Measurements from ENCODE around the gene CCHCR1. TPM values are rescaled to one million over a fixed set of nuclear protein-coding genes. Genes with fewer than 3 reads are reported as not detected.
A peak's percentile ranks its signal among the peaks of the same experiment; 100 is the strongest.

The CCHCR1 gene
- total and polyA plus RNA-seq, 9 of the 15 experiments (the other 6 are each of a cell fraction or from before 2014, with no cell fraction given) = 1.2 to 47.3 (median 32.0) TPM

- intact Hi-C loops (cut with micrococcal nuclease) = no loop called here
- BruUV-seq (replicated peaks) = no TSS peak
- POLR2A ChIA-PET = interaction anchor here (0.7 to 1.0 kb wide), 2 partner anchors 31 to 33 kb away, joined by 3 read pairs; no protein-coding TSS in a partner anchor
- TF ChIP-seq ILF3 (IDR thresholded peaks at IDR 0.05; ENCODE audit: borderline replicate concordance) (no peak), NFYB (IDR thresholded peaks at IDR 0.05; ENCODE audit: extremely low read depth, insufficient read length) (peak; percentile 36), ZNF282 (CRISPR knock-in tag; IDR thresholded peaks at IDR 0.05) (no peak), NR1H2 (CRISPR knock-in tag; IDR thresholded peaks at IDR 0.05) (no peak), ZNF696 (CRISPR knock-in tag; conservative IDR thresholded peaks at IDR 0.05) (no peak), ESRRA (IDR thresholded peaks at IDR 0.05; ENCODE audit: borderline replicate concordance, low read depth) (0 out of 2 replicates have a peak, but pooled peaks have one; percentile 27), NFIC (IDR thresholded peaks at IDR 0.05) (peak; percentile 57; the same call in 1 of the 2 replicates), PATZ1 (CRISPR knock-in tag; IDR thresholded peaks at IDR 0.05; ENCODE audit: borderline replicate concordance) (no peak), ZNF197 (CRISPR knock-in tag; IDR thresholded peaks at IDR 0.05; ENCODE audit: low read depth) (no peak), NFE2L1 (tag; IDR thresholded peaks at IDR 0.05; ENCODE audit: borderline replicate concordance, low read depth) (no peak), CC2D1A (IDR thresholded peaks at IDR 0.05) (no peak), KLF1 (tag; IDR thresholded peaks at IDR 0.05) (no peak), ATF3 (IDR thresholded peaks at IDR 0.05) (peak; percentile 51), ATF3 (CRISPR knock-in tag; conservative IDR thresholded peaks at IDR 0.05) (no peak), TAL1 (IDR thresholded peaks at IDR 0.05) (no peak), FOSL1 (tag; conservative IDR thresholded peaks at IDR 0.05) (0 out of 2 replicates have a peak, but pooled peaks have one; percentile 14), MCM5 (IDR thresholded peaks at IDR 0.05; ENCODE audit: low read depth) (no peak), HNRNPK (IDR thresholded peaks at IDR 0.05; ENCODE audit: low read depth, low read length, poor library complexity, severe bottlenecking) (no peak), EP400 (IDR thresholded peaks at IDR 0.05) (no peak), KDM5B (IDR thresholded peaks at IDR 0.05; ENCODE audit: insufficient replicate concordance, low read depth, low read length) (no peak), RUNX1 (IDR thresholded peaks at IDR 0.05; ENCODE audit: low read depth) (no peak)
These were observed 6.3 kb upstream of the CCHCR1 start for GRCh38 chr6:31163922-31164321.

More at GRCh38 chr6:31163922-31164321, 6.3 kb upstream of the CCHCR1 start:
- DNase-seq (ENCODE audit: extremely low read depth in 1 of 4, low spot score in 3 of 4) (peak in 1 of 4 experiments; percentile 35), ATAC-seq (peak; percentile 64), FAIRE-seq (no peak)
- H3K27ac ChIP-seq (ENCODE audit: extremely low read depth, low read depth, low read length) = no peak overlapping the region
- no peak overlapping the region for H3K4me2 ChIP-seq (ENCODE audit: insufficient read depth, low read length)
- H2AFZ ChIP-seq (ENCODE audit: low read depth, low read length) = no peak overlapping the region
- H3K36me3 ChIP-seq (ENCODE audit: control insufficient read depth, insufficient read depth, low read length) = peaks cover 21% of the 10 kb centered on the region; the same call in 2 of the 3 replicates
- in situ Hi-C loops (cut with MboI) = no loop called here
- no peaks in the 10 kb centered on the region for H3K9me1 ChIP-seq (ENCODE audit: control insufficient read depth, insufficient read depth, low read length)
- H3K9me3 ChIP-seq (replicated peaks; ENCODE audit: control insufficient read depth, insufficient read depth, low read depth, low read length) = no peaks in the 10 kb centered on the region
- H3K79me2 ChIP-seq (ENCODE audit: control insufficient read depth, insufficient read depth, low read length) = peaks cover 12% of the 10 kb centered on the region; the same call in 2 of the 3 replicates
- H3K9ac ChIP-seq (ENCODE audit: insufficient read depth in 1 of 2, low read depth in 2 of 2, low read length in 2 of 2) = no peak overlapping the region
- CTCF ChIA-PET (ENCODE audit: low intra/inter-chr PET ratio) = no interaction called here
- no peaks in the 10 kb centered on the region; the same call in 1 of the 2 replicates for H4K20me1 ChIP-seq (replicated peaks; ENCODE audit: control insufficient read depth, insufficient read depth, low read length)
- no peaks in the 10 kb centered on the region for H3K27me3 ChIP-seq (ENCODE audit: control insufficient read depth in 2 of 2, insufficient read depth in 2 of 2, low read length in 2 of 2)
- H3K4me3 ChIP-seq = no peak overlapping the region
- peaks cover 10 to 15% of the 10 kb centered on the region in 2 experiments; a peak in 4 of 5 replicates for H3K4me1 ChIP-seq (replicated peaks in 1 of 2; ENCODE audit: control insufficient read depth in 2 of 2, insufficient read depth in 2 of 2, low read length in 2 of 2)
